Stimulated activated CD4-positive, alpha-beta T cell treated with anti-CD3 and anti-CD28 coated beads, Interleukin-1b, Interleukin-23, amount 100 ng/mL, for 48 hours (primary cell): Measurements from ENCODE around the gene PIAS1.
"Not testable (repeated sequence)": the region's sequence is repeated elsewhere in the genome, so short reads cannot be mapped to it uniquely, and the experiment has no call there.

Source experiments
- DNase-seq: peaks from one replicate; pipeline ENCODE4 v3.0.0-alpha.2; 2020

PIAS1 gene

GRCh38 chr15:68053701-68054627 is at the start of gene PIAS1:
PIAS1 (plus strand) TSS chr15:68054315; CDS start chr15:68054327, 12 bp downstream.
- peak; percentile 95 for DNase-seq

DNA sequence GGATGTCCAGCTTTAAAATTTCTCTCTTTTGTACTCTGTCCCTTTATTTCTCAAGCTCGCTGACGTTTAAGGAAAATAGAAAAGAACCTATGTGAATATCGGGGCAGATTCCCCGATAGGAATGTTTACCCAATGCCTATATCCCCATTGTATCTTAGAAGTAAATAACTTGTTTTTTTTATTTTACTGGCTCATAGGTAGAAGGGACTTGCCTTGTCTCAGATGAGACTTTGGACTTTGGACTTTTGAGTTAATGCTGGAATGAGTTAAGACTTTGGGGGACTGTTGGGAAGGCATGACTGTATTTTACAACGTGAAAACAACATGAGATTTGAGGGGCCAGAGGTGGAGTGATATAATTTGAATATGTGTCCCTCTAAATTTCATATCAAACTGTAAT is 46.5 kb upstream of the PIAS1 start:
- not testable (repeated sequence) for DNase-seq

DNA sequence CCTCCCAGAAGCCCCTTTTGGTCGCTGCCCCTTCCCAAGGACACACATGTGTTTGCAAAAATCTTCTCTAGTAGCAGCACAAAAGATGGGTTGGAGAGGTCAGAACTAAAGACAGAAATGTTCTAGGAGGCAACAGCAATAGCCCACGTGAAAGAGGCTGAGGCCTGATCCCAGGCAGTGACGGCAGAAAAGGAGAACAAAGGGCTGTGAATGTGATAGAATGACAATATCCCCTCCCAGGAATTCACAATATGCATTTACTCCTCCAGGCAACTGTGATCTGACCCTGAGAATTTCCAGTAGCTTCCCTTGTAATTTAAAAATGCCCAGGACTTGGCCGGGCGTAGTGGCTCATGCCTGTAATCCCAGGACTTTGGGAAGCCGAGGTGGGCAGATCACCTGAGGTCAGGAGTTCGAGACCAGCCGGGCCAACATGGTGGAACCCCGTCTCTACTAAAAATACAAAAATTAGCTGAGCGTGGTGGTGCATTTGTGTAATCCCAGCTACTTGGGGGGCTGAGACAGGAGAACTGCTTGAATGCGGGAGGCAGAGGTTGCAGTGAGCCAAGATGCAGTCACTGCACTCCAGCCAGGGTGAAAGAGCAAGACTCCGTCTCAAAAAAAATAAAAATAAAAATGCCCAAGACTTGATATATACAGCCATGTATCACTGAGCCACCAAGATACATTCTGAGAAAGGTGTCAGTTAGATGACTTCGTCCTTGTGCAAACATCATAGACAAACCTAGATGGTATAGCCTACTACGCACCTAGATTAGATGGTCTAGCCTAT is 43.6 kb upstream of the PIAS1 start:
- no peak for DNase-seq

GRCh38 chr15:68012911-68013310 is 41.2 kb upstream of the PIAS1 start:
- DNase-seq = no peak

DNA sequence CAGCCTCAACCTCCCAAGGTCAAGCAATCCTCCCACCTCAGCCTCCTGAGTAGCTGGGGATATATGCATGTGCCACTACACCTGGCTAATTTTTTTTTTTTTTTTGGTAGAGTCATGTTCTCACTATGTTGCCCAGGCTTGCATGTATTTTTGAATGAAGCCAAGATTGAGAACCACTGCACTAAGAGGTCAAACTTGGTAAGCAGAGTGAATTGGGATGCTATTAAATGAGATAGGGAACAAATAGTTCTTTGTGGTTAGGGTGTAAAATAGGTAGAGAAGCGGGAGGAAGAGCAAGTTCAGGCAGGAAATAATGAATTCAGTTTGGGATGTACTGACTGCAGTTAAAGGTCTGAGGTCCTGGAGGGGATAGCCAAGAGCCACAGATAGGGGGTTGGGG is 39.9 kb upstream of the PIAS1 start:
- DNase-seq = no peak

DNA sequence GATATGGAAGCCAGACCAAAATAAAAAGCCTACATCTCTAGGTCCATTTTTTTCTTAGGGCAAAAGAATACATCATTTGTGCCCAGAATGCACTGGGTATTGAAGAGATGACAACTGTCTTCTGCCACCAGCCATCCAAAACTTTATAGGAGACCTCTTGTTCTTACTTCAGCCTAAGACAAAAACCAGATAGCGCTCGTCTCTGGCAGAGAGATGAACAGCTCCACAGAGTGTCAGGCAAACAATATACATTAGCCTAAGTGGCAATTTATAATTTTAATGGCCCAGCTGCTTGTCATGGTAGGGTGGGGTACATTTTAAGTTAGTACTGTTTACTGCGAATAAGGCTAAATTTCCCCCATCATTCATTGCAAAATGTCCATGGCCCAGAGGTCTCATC is 38.9 kb upstream of the PIAS1 start:
- DNase-seq = no peak

- DNase-seq = no peak
Observed at GRCh38 chr15:68017201-68017600, 36.9 kb upstream of the PIAS1 start.

DNA sequence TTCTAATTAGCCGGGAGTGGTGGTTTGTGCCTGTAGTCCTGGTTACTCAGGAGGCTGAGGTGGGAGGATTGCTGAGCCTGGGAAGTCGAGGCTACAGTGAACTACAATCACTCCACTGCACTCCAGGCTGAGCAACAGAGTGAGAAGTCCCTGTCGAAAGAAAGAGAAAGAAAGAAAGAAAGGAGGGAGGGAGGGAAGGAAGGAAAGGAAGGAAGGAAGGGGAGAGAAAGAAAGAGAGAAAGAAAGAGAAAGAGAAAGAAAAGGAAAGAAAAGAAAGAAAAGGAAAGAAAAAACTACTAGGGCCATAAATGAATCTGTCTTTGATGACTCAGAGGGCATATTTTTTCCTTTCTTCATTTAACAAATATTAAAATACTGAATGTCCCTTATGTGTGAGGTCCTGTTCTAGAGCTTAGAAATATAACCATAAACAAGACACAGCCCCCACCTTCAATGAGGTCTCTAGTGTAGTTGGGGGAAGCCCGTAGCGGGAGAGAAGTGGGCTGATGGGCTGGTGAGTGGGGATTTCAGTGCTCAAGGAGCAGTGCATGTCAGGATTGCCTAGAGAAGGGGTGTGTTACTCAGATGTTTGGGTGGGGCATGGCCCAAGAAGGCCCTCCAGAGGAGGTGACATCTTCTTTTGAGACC is 35.2 kb upstream of the PIAS1 start:
- DNase-seq = no peak

GRCh38 chr15:68019814-68020525 is 34.1 kb upstream of the PIAS1 start:
- no peak for DNase-seq

DNA sequence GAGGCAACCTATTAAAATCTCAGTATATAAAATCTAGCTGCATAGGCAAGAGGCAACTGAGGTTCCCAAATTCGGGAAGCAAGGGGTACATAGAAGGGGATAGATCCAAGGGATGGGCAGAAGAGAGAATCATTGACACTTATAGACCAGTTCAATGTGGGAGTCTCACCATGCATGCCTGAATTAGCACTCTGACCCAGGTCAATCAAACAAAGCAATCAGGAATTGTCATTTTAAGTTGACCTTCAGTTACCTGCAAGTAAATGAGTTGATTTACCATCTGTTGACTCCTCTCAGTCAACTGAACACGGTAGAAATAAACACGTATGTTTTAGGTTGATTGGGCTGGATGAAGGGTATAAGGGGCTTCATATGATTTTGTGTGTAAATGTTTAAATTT is 33.4 kb upstream of the PIAS1 start:
- no peak for DNase-seq

GRCh38 chr15:68022061-68022460 is 32.1 kb upstream of the PIAS1 start:
- no peak for DNase-seq

GRCh38 chr15:68023307-68024101 is 30.6 kb upstream of the PIAS1 start:
- no peak for DNase-seq

GRCh38 chr15:68025835-68026424 is 28.2 kb upstream of the PIAS1 start:
- no peak for DNase-seq

GRCh38 chr15:68027388-68027787 is 26.7 kb upstream of the PIAS1 start:
- DNase-seq = no peak

- no peak for DNase-seq
Observed at GRCh38 chr15:68028137-68028887, 25.8 kb upstream of the PIAS1 start.

DNA sequence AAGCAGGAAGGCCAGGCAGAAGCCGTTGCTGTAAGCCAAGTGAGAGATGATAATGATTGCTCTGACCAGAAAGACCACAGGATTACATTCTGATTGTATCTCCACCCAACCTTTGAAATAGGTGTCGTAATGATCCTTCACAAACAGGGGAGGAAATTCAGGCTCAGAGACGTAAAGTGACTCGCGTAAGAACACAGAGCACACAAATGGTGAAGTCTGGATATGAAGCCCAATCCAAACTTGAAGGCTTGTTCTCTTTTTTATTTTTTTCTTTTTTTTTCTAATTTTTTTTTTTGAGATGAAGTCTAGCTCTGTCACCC is 25.3 kb upstream of the PIAS1 start:
- no peak for DNase-seq

DNA sequence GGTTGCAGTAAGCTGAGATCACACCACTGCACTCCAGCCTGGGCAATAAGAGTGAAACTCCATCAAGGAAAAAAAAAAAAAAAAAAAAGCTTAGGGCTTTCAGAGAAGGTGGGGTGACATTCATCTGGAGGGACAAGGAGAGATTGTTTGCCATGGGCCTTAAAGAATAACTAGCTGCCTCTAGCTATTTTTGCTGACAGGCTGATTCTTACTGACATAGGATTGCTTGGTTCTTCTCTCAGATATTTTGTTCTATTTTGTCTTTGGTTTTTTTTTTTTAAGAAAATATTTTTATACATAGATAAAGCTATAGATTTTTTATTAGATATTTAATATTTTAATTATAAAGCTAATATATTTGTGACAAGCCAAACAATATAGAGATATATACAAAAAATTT is 24.2 kb upstream of the PIAS1 start:
- DNase-seq = no peak

- no peak for DNase-seq
Observed at GRCh38 chr15:68031404-68031803, 22.7 kb upstream of the PIAS1 start.

GRCh38 chr15:68032672-68033071 is 21.4 kb upstream of the PIAS1 start:
- DNase-seq = no peak

DNA sequence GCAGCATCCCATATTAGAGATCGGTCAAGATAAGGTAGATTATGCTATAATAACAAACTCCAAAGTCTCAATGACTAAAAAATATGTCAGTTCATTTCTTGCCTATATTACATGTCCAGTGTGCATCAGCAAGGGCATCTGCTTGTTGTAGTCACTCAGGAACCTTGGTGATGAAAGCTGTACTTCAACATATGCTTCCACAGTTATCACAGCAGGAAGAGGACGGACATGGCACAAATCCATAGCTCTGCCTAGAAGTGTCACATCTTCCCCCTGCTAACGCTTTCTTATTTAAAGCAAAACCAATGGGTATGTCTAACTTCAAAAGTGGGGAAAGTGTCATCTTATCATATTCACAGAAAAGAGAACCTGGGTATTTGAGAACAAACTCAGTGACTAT is 20.0 kb upstream of the PIAS1 start:
- DNase-seq = no peak

- DNase-seq = no peak
Observed at GRCh38 chr15:68034719-68035293, 19.3 kb upstream of the PIAS1 start.
